SK-N-MC (cell line): ENCODE measurements around the gene DNAJA1.

ENCODE experiments used
- DNase-seq: peaks from one replicate; pipeline ENCODE4 v3.0.0-alpha.2; 2011; ENCODE audit warnings: low read depth, low spot score
- H3K27ac ChIP-seq: fragments of 200-600 bp; sonication (generic); 2 replicates; pipeline ENCODE4 v1.5.1; 2016; ENCODE audit warnings: mixed run types
- H3K36me3 ChIP-seq: fragments of 200-600 bp; sonication (generic); 2 replicates; pipeline ENCODE4 v1.6.1; 2017; ENCODE audit warnings: antibody characterized with exemption, low read length, mixed read lengths; ENCODE audit not compliant: insufficient read depth
- H3K4me3 ChIP-seq: fragments of 200-600 bp; sonication (generic); 2 replicates; pipeline ENCODE4 v1.5.1; 2016
- H3K9ac ChIP-seq: fragments of 200-600 bp; sonication (generic); 2 replicates; pipeline ENCODE4 v1.8.0; 2017; ENCODE audit warnings: mixed run types, mixed read lengths; ENCODE audit not compliant: insufficient read length
- H3K9me3 ChIP-seq: fragments of 200-600 bp; sonication (generic); 2 replicates; pipeline ENCODE4 v1.6.1; 2017; ENCODE audit warnings: low read depth, mild to moderate bottlenecking, antibody characterized with exemption, low read length, moderate library complexity, mixed read lengths
- EZH2 ChIP-seq: fragments of 200-600 bp; sonication (generic); IDR thresholded peaks from one replicate; pipeline ENCODE4 v1.6.1; 2017; ENCODE audit warnings: antibody characterized with exemption
- FOXP2 ChIP-seq: optimal IDR thresholded peaks from 2 replicates; pipeline ENCODE3; 2011; ENCODE audit warnings: mild to moderate bottlenecking, moderate library complexity; ENCODE audit not compliant: insufficient read depth; ENCODE audit errors: extremely low read length, control extremely low read depth
- POLR2AphosphoS5 ChIP-seq: IDR thresholded peaks from 2 replicates; pipeline ENCODE4 v1.6.1; 2012; ENCODE audit warnings: mild to moderate bottlenecking, low read depth, low read length, borderline replicate concordance

Gene DNAJA1

DNA sequence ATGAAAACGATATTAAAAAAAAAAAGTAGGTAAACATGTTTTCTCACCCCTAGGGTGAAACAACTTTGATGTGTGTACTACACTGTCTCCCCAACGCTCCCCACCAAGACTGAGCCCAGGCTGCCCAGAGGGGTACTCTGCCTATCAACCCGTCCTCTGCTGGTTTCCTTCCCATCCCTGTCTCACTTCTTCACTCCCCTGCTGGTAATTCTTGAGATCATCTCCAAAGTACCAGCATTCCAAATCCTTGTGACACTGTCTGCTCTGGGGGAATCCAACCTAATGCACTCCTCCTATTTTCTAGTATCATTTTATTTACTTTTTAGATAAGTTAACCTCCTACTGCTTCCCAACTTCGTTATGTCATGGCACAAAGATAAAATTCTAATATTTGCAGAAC lies 17.3 kb upstream of the DNAJA1 start:
- no peak overlapping the region for H3K9ac ChIP-seq
- H3K4me3 ChIP-seq: no peak overlapping the region
- no peak for DNase-seq
- H3K36me3 ChIP-seq: no peaks in the 10 kb centered on the region
- H3K9me3 ChIP-seq: no peaks in the 10 kb centered on the region
- TF ChIP-seq FOXP2 (no peak), EZH2 (no peak), POLR2AphosphoS5 (no peak)
- no peak overlapping the region for H3K27ac ChIP-seq

DNA sequence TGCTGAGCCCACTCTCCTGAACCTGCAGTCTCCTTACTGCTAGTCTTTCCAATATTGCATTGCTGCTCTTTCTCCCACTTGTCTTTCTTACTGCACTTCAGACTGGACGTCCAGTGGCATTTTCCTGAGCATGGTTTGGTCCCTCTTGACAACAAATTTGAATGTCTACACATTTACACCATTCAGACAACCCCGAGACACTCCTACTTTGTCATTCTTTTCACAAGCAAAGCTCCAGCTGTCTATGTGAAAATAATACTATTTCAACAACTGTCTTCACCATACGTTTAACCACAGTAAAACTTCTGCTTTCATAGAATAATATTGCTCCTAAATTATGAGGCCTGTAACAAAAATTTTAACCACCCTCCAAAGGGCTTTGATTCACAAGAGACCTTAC lies 13.2 kb upstream of the DNAJA1 start:
- Histone ChIP-seq H3K4me3 (no peak overlapping the region), H3K9me3 (no peaks in the 10 kb centered on the region), H3K36me3 (no peaks in the 10 kb centered on the region), H3K27ac (no peak overlapping the region), H3K9ac (no peak overlapping the region)
- DNase-seq: no peak
- no peak for TF ChIP-seq FOXP2

DNA sequence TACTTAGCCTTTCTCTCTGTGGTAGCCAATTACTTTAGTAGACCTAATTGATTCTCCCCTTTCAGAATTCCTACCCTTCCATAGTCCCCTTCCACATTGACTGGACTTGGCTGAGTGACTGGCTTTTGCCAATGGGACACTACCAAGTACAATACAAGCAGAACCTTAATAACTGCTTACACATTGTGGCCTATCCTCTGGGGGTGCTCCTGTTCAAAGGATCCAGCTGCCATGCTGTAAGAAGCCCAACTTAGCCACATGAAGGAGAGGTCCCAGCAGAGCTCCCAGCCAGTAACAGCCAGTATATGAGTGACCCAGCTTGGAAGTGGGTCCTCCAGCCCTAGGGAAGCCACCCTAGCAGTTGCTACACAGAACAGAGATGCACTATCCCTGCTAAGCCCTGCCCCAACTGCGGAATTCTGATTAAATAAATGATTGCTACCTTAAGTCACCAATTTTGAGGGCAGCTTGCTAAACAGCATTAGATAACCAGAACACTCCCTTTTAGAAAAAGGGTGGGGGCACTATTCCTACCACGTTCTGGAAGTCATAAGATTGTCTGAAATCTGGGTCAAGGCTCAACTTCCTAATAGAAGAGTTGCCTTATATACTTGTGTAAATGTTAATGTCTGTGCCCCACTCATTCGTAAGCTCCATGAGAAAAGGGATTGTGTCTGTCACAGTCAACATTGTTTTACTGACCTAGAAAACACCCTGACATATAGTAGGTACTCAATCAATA lies 12.6 kb upstream of the DNAJA1 start:
- Histone ChIP-seq H3K4me3 (no peak overlapping the region), H3K36me3 (no peaks in the 10 kb centered on the region), H3K27ac (no peak overlapping the region), H3K9ac (no peak overlapping the region), H3K9me3 (no peaks in the 10 kb centered on the region)
- no peak for TF ChIP-seq FOXP2
- TF ChIP-seq EZH2: no peak
- no peak for TF ChIP-seq POLR2AphosphoS5
- DNase-seq: no peak

DNA sequence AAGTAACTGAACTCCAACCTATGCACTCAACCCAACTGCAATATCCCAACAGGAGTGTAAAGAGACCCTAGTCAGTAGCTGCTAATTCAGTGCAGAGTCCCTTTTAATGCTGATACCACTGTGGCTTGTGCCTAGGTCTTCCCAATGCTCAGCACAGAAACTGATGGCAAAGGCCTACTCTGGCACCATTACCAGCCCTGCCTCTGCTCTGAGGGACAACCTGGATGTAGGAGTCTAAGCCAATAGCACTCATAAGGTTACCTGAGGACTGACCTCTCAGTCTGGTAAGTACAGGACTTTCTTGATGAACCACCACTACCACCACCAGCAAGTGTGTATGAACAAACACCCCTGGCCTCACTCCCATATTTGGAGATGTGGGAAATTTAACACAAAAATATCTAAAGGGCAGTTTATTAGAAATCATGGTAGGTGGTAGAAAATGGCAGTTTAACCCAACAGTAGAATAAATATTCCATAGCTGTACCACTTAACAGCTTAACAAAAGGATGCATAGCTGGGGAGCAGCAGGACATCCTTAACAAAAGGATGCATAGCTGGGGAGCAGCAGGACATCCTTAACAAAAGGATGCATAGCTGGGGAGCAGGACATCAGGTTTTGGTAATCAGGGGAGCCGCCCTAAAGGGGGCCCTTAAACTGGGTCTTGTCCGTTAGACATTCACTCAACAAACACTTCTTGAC lies 11.0 kb upstream of the DNAJA1 start:
- TF ChIP-seq FOXP2 (no peak), EZH2 (no peak), POLR2AphosphoS5 (no peak)

DNA sequence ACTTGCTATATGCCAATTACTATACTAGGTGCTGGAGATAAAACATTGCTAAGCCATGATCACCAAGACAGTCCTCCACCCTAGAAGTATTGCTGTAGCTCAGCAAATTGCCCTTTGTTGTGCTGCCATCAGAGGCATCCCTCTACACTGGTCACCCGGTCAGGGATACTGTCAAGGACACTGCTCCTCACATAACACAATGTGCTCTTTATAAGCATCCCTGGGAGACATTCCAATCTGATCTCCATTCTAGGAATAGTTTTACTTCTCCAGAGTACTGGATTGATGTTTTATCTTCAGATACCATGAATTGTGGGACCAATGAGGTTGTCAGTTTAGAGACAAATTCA lies 10.4 kb upstream of the DNAJA1 start:
- H3K9ac ChIP-seq: no peak overlapping the region
- no peak overlapping the region for H3K4me3 ChIP-seq
- no peak overlapping the region for H3K27ac ChIP-seq
- H3K9me3 ChIP-seq: no peaks in the 10 kb centered on the region
- TF ChIP-seq EZH2 (no peak), FOXP2 (no peak), POLR2AphosphoS5 (no peak)
- no peak for DNase-seq
- H3K36me3 ChIP-seq: peaks cover 6% of the 10 kb centered on the region; the same call in 1 of the 2 replicates

More for the DNA sequence above, 11.0 kb upstream of the DNAJA1 start:
- Histone ChIP-seq H3K4me3 (no peak overlapping the region), H3K9ac (no peak overlapping the region), H3K9me3 (no peaks in the 10 kb centered on the region), H3K27ac (no peak overlapping the region), H3K36me3 (0 out of 2 replicates have a peak, but pooled peaks cover 5% of the 10 kb centered on the region)
- no peak for DNase-seq

DNA sequence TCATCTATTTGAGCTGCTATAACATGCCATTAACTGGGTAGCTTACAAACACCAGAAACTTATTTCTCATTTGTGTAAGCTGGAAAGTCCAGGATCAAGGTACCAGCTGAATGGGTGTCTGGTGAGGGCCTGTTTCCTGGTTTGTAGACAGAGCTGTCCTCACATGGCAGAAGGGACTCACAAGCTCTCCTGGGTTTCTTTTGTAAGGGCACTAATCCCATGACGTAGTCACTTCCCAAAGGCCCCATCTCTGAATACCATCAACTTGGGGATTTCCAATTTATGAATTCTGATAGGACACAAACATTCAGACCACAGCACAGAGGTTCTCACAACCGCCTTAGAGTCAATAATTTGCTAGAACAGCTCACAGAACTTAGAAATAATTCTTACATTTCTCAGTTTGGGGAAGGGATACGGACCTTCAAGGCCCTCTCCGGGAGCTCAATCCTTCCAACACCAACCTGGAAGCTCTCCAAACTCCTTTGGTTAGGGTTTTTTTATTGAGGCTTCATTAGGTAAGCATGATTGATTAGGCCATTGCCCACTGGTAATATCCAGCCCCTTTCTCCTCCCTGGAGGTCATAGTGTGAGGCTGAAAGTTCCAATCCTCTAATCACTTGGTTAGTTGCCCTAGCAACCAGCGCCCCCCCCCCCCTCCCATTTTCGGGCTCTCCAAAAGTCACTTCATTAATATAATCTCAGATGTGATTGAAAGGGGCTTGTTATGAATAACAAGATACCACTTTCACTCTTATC lies 7.6 kb upstream of the DNAJA1 start:
- DNase-seq: no peak
- H3K36me3 ChIP-seq: peaks cover 16% of the 10 kb centered on the region; the same call in 1 of the 2 replicates
- TF ChIP-seq EZH2: no peak
- no peak for TF ChIP-seq FOXP2
- no peak for TF ChIP-seq POLR2AphosphoS5
- H3K4me3 ChIP-seq: no peak overlapping the region
- H3K9me3 ChIP-seq: no peaks in the 10 kb centered on the region
- no peak overlapping the region for H3K9ac ChIP-seq
- no peak overlapping the region for H3K27ac ChIP-seq

DNA sequence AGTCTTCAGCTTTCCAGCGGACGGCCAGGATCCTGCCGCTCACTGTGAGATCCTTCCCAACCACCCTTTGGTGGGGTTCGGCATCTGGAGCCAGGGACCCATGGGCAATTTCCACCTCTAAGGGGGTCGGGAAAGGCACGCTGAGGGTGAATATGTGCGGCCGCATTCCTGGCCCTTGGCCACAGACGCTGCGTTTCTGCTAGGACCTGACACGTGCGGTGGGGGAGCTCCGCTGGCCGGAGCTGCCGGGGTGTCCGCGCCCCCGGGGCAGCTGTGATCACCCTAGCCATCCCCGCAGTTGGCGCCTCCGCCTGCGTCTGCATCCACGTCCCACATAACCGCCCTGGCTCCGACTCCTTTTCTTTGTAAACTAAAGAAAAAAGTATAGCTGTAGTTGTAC lies 5.3 kb upstream of the DNAJA1 start:
- no peak for TF ChIP-seq POLR2AphosphoS5
- no peak for TF ChIP-seq EZH2
- no peak for TF ChIP-seq FOXP2
- Histone ChIP-seq H3K27ac (no peak overlapping the region), H3K9ac (no peak overlapping the region), H3K4me3 (no peak overlapping the region), H3K36me3 (peaks cover 28% of the 10 kb centered on the region), H3K9me3 (no peaks in the 10 kb centered on the region)
- no peak for DNase-seq

DNA sequence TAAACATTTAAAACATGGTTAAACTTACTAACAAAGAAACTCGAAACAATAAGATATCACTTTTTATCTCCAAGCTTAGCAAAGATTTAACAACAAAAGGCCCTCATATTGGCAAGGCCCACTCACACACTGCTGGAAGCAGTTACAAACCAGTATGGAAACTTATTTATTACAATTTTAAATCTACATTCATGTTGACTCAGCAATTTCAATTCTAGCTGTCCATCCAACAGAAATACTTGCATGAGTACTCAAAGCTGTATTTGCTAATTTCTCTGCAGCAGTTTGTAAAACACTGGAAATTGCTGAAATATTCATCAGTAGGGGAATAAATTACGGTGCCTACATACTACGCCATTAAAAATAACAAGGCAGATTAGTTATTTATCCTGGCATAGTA lies 2.8 kb upstream of the DNAJA1 start:
- Histone ChIP-seq H3K9me3 (no peaks in the 10 kb centered on the region), H3K9ac (peak overlapping the region; percentile 1), H3K27ac (peak overlapping the region; percentile 71), H3K4me3 (peak overlapping the region; percentile 19), H3K36me3 (peaks cover 42% of the 10 kb centered on the region)
- TF ChIP-seq POLR2AphosphoS5 (peak; percentile 35; the same call in 1 of the 2 replicates), FOXP2 (no peak), EZH2 (no peak)
- DNase-seq: no peak
